ENCODE results near the gene FMN1. TPM values are rescaled to one million over a fixed set of nuclear protein-coding genes. Genes with fewer than 3 reads are reported as not detected.

Gene FMN1
- polyA plus RNA-seq, 1 donor from 2014 or later, result 0.40 TPM

DNA sequence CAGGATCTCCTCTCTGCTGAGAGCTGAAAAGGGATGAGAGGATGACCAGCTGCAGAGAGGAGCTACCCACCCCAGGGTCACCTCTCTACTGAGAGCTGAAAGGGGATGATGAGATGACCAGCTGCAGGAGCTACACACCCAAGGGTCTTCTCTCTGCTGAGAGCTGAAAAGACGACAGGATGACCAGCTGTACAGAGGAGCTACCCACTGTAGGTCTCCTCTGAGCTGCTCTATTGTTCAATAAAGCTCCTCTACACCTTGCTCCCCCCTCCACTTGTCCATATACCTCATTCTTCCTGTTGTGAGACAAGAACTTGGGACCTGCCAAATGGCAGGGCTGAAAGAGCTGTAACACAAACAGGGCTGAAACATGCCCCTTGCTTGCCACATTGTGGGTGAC is 149.9 kb downstream of the FMN1 start:
- Histone ChIP-seq H3K4me2 (ENCODE audit: low read length) (no peak overlapping the region), H3K9ac (ENCODE audit: low read length) (no peak overlapping the region), H3K9me3 (ENCODE audit: low read length) (no peaks in the 10 kb centered on the region), H4K20me1 (ENCODE audit: insufficient read depth) (no peaks in the 10 kb centered on the region), H3K27ac (ENCODE audit: low read length) (no peak overlapping the region), H3K4me3 (ENCODE audit: low read length) (no peak overlapping the region), H2AFZ (ENCODE audit: low read depth, low read length) (no peak overlapping the region), H3K9me2 (ENCODE audit: insufficient read depth, low read length) (no peaks in the 10 kb centered on the region), H3K27me3 (ENCODE audit: insufficient read depth, low read depth, low read length) (no peaks in the 10 kb centered on the region), H3K36me3 (ENCODE audit: insufficient read depth, low read length) (no peaks in the 10 kb centered on the region), H3K79me2 (replicated peaks; ENCODE audit: insufficient read depth, low read length) (no peaks in the 10 kb centered on the region), H3F3A (ENCODE audit: insufficient read depth, low read length, poor library complexity, severe bottlenecking) (no peaks in the 10 kb centered on the region)
- TF ChIP-seq EP300 (conservative IDR thresholded peaks at IDR 0.05; ENCODE audit: poor library complexity, severe bottlenecking) (no peak), EZH2 (IDR thresholded peaks at IDR 0.05; ENCODE audit: borderline replicate concordance, insufficient read depth, low read length, poor library complexity, severe bottlenecking) (no peak), RAD21 (conservative IDR thresholded peaks at IDR 0.05) (no peak), SMC3 (conservative IDR thresholded peaks at IDR 0.05; ENCODE audit: poor library complexity) (no peak), TAF1 (IDR thresholded peaks at IDR 0.05; ENCODE audit: low read depth) (no peak), MXI1 (conservative IDR thresholded peaks at IDR 0.05; ENCODE audit: poor library complexity, severe bottlenecking) (no peak)
- TF ChIP-seq, protein P1, sequence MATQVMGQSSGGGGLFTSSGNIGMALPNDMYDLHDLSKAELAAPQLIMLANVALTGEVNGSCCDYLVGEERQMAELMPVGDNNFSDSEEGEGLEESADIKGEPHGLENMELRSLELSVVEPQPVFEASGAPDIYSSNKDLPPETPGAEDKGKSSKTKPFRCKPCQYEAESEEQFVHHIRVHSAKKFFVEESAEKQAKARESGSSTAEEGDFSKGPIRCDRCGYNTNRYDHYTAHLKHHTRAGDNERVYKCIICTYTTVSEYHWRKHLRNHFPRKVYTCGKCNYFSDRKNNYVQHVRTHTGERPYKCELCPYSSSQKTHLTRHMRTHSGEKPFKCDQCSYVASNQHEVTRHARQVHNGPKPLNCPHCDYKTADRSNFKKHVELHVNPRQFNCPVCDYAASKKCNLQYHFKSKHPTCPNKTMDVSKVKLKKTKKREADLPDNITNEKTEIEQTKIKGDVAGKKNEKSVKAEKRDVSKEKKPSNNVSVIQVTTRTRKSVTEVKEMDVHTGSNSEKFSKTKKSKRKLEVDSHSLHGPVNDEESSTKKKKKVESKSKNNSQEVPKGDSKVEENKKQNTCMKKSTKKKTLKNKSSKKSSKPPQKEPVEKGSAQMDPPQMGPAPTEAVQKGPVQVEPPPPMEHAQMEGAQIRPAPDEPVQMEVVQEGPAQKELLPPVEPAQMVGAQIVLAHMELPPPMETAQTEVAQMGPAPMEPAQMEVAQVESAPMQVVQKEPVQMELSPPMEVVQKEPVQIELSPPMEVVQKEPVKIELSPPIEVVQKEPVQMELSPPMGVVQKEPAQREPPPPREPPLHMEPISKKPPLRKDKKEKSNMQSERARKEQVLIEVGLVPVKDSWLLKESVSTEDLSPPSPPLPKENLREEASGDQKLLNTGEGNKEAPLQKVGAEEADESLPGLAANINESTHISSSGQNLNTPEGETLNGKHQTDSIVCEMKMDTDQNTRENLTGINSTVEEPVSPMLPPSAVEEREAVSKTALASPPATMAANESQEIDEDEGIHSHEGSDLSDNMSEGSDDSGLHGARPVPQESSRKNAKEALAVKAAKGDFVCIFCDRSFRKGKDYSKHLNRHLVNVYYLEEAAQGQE (IDR thresholded peaks at IDR 0.05; ENCODE audit: borderline replicate concordance), result no peak

DNA sequence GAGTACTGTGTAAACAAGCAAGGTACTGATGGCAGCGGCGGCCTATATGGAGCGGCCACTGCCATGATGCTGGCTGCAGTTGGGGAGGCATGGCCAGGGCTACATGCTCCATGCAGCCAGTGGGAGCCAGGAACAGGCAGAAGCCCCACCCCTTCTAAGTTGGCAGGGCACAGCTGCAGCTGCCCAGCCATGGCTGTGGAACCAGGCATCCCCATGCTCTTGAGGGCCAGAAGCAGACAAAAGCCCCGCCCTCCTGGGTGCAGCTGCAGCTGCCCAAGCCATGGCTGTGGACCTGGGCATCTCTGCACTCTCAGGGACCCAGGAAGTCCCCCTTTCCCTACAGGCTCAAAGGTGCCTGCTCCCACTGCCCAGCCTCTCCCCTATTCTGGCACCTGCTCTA is 150.9 kb downstream of the FMN1 start:
- Histone ChIP-seq H3F3A (ENCODE audit: insufficient read depth, low read length, poor library complexity, severe bottlenecking) (no peaks in the 10 kb centered on the region), H2AFZ (ENCODE audit: low read depth, low read length) (no peak overlapping the region), H3K9ac (ENCODE audit: low read length) (no peak overlapping the region), H3K4me2 (ENCODE audit: low read length) (no peak overlapping the region), H3K9me2 (ENCODE audit: insufficient read depth, low read length) (no peaks in the 10 kb centered on the region), H4K20me1 (ENCODE audit: insufficient read depth) (no peaks in the 10 kb centered on the region), H3K27me3 (ENCODE audit: insufficient read depth, low read depth, low read length) (no peaks in the 10 kb centered on the region), H3K27ac (ENCODE audit: low read length) (no peak overlapping the region), H3K79me2 (replicated peaks; ENCODE audit: insufficient read depth, low read length) (no peaks in the 10 kb centered on the region), H3K36me3 (ENCODE audit: insufficient read depth, low read length) (no peaks in the 10 kb centered on the region), H3K9me3 (ENCODE audit: low read length) (no peaks in the 10 kb centered on the region), H3K4me3 (ENCODE audit: low read length) (no peak overlapping the region)
- TF ChIP-seq RAD21 (conservative IDR thresholded peaks at IDR 0.05) (no peak), EZH2 (IDR thresholded peaks at IDR 0.05; ENCODE audit: borderline replicate concordance, insufficient read depth, low read length, poor library complexity, severe bottlenecking) (no peak)

DNA sequence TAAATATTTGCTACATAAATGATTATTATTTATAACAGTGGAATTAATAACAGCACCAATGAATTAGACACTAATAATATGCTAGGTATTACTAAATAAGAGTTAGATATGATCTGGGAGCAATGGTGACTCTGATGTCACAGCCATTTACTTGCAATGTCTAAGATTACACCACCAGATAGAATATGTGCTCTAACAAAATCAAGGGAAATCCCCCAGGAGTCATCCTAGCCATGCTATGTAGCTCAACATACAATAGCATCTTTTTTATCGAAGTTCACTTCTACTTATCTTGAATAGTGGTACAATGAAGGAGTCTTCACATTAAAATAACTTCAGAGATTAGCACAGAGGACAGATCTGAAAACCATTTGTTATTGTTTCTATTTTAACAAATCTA is 154.0 kb downstream of the FMN1 start:
- no peaks in the 10 kb centered on the region for H3K27me3 ChIP-seq (ENCODE audit: insufficient read depth, low read depth, low read length)
- H3K36me3 ChIP-seq (ENCODE audit: insufficient read depth, low read length), result no peaks in the 10 kb centered on the region
- H3K79me2 ChIP-seq (replicated peaks; ENCODE audit: insufficient read depth, low read length), result no peaks in the 10 kb centered on the region
- H3K4me2 ChIP-seq (ENCODE audit: low read length), result no peak overlapping the region
- TF ChIP-seq SMC3 (conservative IDR thresholded peaks at IDR 0.05; ENCODE audit: poor library complexity) (no peak), MXI1 (conservative IDR thresholded peaks at IDR 0.05; ENCODE audit: poor library complexity, severe bottlenecking) (no peak), POLR2AphosphoS5 (IDR thresholded peaks at IDR 0.05) (no peak), TAF1 (IDR thresholded peaks at IDR 0.05; ENCODE audit: low read depth) (no peak), EP300 (conservative IDR thresholded peaks at IDR 0.05; ENCODE audit: poor library complexity, severe bottlenecking) (no peak), EZH2 (IDR thresholded peaks at IDR 0.05; ENCODE audit: borderline replicate concordance, insufficient read depth, low read length, poor library complexity, severe bottlenecking) (no peak)
- no peaks in the 10 kb centered on the region for H4K20me1 ChIP-seq (ENCODE audit: insufficient read depth)
- H3F3A ChIP-seq (ENCODE audit: insufficient read depth, low read length, poor library complexity, severe bottlenecking), result no peaks in the 10 kb centered on the region
- no peak overlapping the region for H3K9ac ChIP-seq (ENCODE audit: low read length)
- H3K4me3 ChIP-seq (ENCODE audit: low read length), result no peak overlapping the region
- H3K9me2 ChIP-seq (ENCODE audit: insufficient read depth, low read length), result no peaks in the 10 kb centered on the region
- no peak overlapping the region for H2AFZ ChIP-seq (ENCODE audit: low read depth, low read length)
- H3K27ac ChIP-seq (ENCODE audit: low read length), result no peak overlapping the region
- H3K9me3 ChIP-seq (ENCODE audit: low read length), result no peaks in the 10 kb centered on the region
